Measurements from ENCODE around the gene C17orf67.

C17orf67 gene

GRCh38 chr17:56809106-56809819, 24.5 kb downstream of the C17orf67 start:
- H3K4me1 ChIP-seq = peaks cover 5 to 16% (median 10%) of the 10 kb centered on the region in 10 experiments; a peak in 19 of 20 replicates
- no peak overlapping the region for H3K27ac ChIP-seq
- no peaks in the 10 kb centered on the region for H3K27me3 ChIP-seq
- no peak overlapping the region for H3K9ac ChIP-seq
- TF ChIP-seq Cebpa-rat (IDR thresholded peaks at IDR 0.05) = no peak
- H3K9me3 ChIP-seq (replicated peaks in 1 of 11) = no peaks in the 10 kb centered on the region
- no peak overlapping the region for H3K4me2 ChIP-seq
- H4K20me1 ChIP-seq = no peaks in the 10 kb centered on the region
- no peak overlapping the region for H3K4me3 ChIP-seq
- peaks cover 0 to 11% (median 0%) of the 10 kb centered on the region in 11 experiments; a peak in 3 of 22 replicates for H3K36me3 ChIP-seq

- Histone ChIP-seq H3K27ac (no peak overlapping the region), H4K20me1 (no peaks in the 10 kb centered on the region), H3K4me2 (no peak overlapping the region)
Observed at GRCh38 chr17:56808503-56808902, 25.2 kb downstream of the C17orf67 start.

GRCh38 chr17:56807723-56808122, 26.0 kb downstream of the C17orf67 start:
- no peak for TF ChIP-seq Cebpa-rat (IDR thresholded peaks at IDR 0.05)
- no peaks in the 10 kb centered on the region for H3K9me3 ChIP-seq (replicated peaks in 1 of 11)
- no peak overlapping the region for H3K4me3 ChIP-seq
- H4K20me1 ChIP-seq = no peaks in the 10 kb centered on the region
- H3K27ac ChIP-seq = no peak overlapping the region
- H3K4me1 ChIP-seq = peaks cover 0 to 11% (median 9%) of the 10 kb centered on the region in 10 experiments; a peak in 15 of 20 replicates
- no peaks in the 10 kb centered on the region for H3K27me3 ChIP-seq
- H3K4me2 ChIP-seq = no peak overlapping the region
- no peak overlapping the region for H3K9ac ChIP-seq
- peaks cover 0 to 11% (median 0%) of the 10 kb centered on the region in 11 experiments; a peak in 3 of 22 replicates for H3K36me3 ChIP-seq

More at GRCh38 chr17:56808503-56808902, 25.2 kb downstream of the C17orf67 start:
- no peak overlapping the region for H3K4me3 ChIP-seq
- H3K9me3 ChIP-seq (replicated peaks in 1 of 11) = no peaks in the 10 kb centered on the region
- no peak overlapping the region for H3K9ac ChIP-seq
- peaks cover 0 to 11% (median 0%) of the 10 kb centered on the region in 11 experiments; a peak in 3 of 22 replicates for H3K36me3 ChIP-seq
- no peak for TF ChIP-seq Cebpa-rat (IDR thresholded peaks at IDR 0.05)
- H3K4me1 ChIP-seq = peaks cover 0 to 11% (median 9%) of the 10 kb centered on the region in 10 experiments; a peak in 16 of 20 replicates
- no peaks in the 10 kb centered on the region for H3K27me3 ChIP-seq

GRCh38 chr17:56806949-56807348, 26.8 kb downstream of the C17orf67 start:
- H3K9ac ChIP-seq = no peak overlapping the region
- no peak for TF ChIP-seq Cebpa-rat (IDR thresholded peaks at IDR 0.05)
- H3K4me2 ChIP-seq = no peak overlapping the region
- no peak overlapping the region for H3K4me3 ChIP-seq
- H3K27ac ChIP-seq = no peak overlapping the region
- H4K20me1 ChIP-seq = no peaks in the 10 kb centered on the region
- no peaks in the 10 kb centered on the region for H3K9me3 ChIP-seq (replicated peaks in 1 of 11)
- peaks cover 0 to 11% (median 9%) of the 10 kb centered on the region in 10 experiments; a peak in 15 of 20 replicates for H3K4me1 ChIP-seq
- peaks cover 0 to 11% (median 0%) of the 10 kb centered on the region in 11 experiments; a peak in 3 of 22 replicates for H3K36me3 ChIP-seq
- no peaks in the 10 kb centered on the region for H3K27me3 ChIP-seq

- TF ChIP-seq Cebpa-rat (IDR thresholded peaks at IDR 0.05) = no peak
- H3K27me3 ChIP-seq = no peaks in the 10 kb centered on the region
- 0 out of 22 replicates have a peak, but pooled peaks cover 0 to 4% (median 0%) of the 10 kb centered on the region in 11 experiments for H3K9me3 ChIP-seq (replicated peaks in 1 of 11)
- H4K20me1 ChIP-seq = no peaks in the 10 kb centered on the region
- H3K4me1 ChIP-seq = peaks cover 0 to 3% (median 2%) of the 10 kb centered on the region in 10 experiments; a peak in 10 of 20 replicates
- no peak overlapping the region for H3K27ac ChIP-seq
- peaks cover 0 to 11% (median 0%) of the 10 kb centered on the region in 11 experiments; a peak in 3 of 22 replicates for H3K36me3 ChIP-seq
- no peak overlapping the region for H3K9ac ChIP-seq
- H3K4me2 ChIP-seq = no peak overlapping the region
- no peak overlapping the region for H3K4me3 ChIP-seq
Observed at GRCh38 chr17:56804454-56804853, 29.3 kb downstream of the C17orf67 start.

GRCh38 chr17:56803071-56803470, 30.6 kb downstream of the C17orf67 start:
- Histone ChIP-seq H3K36me3 (peaks cover 0 to 9% (median 0%) of the 10 kb centered on the region in 11 experiments; a peak in 3 of 22 replicates), H3K4me1 (peaks cover 0 to 17% (median 14%) of the 10 kb centered on the region in 10 experiments; a peak in 18 of 20 replicates), H3K4me3 (no peak overlapping the region), H3K27ac (no peak overlapping the region), H4K20me1 (no peaks in the 10 kb centered on the region), H3K4me2 (no peak overlapping the region), H3K27me3 (no peaks in the 10 kb centered on the region), H3K9me3 (replicated peaks in 1 of 11) (0 out of 22 replicates have a peak, but pooled peaks cover 0 to 4% (median 0%) of the 10 kb centered on the region in 11 experiments), H3K9ac (no peak overlapping the region)
- TF ChIP-seq Cebpa-rat (IDR thresholded peaks at IDR 0.05) = no peak

GRCh38 chr17:56801459-56802178, 32.1 kb downstream of the C17orf67 start:
- Histone ChIP-seq H3K4me3 (no peak overlapping the region), H4K20me1 (no peaks in the 10 kb centered on the region), H3K36me3 (peaks cover 0 to 2% (median 0%) of the 10 kb centered on the region in 11 experiments; a peak in 1 of 22 replicates), H3K4me2 (no peak overlapping the region), H3K4me1 (peaks cover 0 to 19% (median 14%) of the 10 kb centered on the region in 10 experiments; a peak in 18 of 20 replicates), H3K27ac (no peak overlapping the region), H3K9ac (no peak overlapping the region), H3K9me3 (replicated peaks in 1 of 11) (0 out of 22 replicates have a peak, but pooled peaks cover 0 to 4% (median 0%) of the 10 kb centered on the region in 11 experiments), H3K27me3 (no peaks in the 10 kb centered on the region)
- no peak for TF ChIP-seq Cebpa-rat (IDR thresholded peaks at IDR 0.05)

- no peak overlapping the region for H3K27ac ChIP-seq
- H3K4me3 ChIP-seq = no peak overlapping the region
- peak overlapping the region; percentile 3 to 55 (median 40); a peak in 19 of 22 replicates for H3K4me2 ChIP-seq
- no peak for TF ChIP-seq Cebpa-rat (IDR thresholded peaks at IDR 0.05)
- peaks cover 3 to 19% (median 14%) of the 10 kb centered on the region in 10 experiments; a peak in 19 of 20 replicates for H3K4me1 ChIP-seq
- no peak overlapping the region for H3K9ac ChIP-seq
- H3K36me3 ChIP-seq = peaks cover 0 to 5% (median 0%) of the 10 kb centered on the region in 11 experiments; a peak in 1 of 22 replicates
- no peaks in the 10 kb centered on the region for H3K27me3 ChIP-seq
- no peaks in the 10 kb centered on the region for H4K20me1 ChIP-seq
- peaks cover 0 to 6% (median 0%) of the 10 kb centered on the region in 11 experiments; a peak in 1 of 22 replicates for H3K9me3 ChIP-seq (replicated peaks in 1 of 11)
Observed at GRCh38 chr17:56798916-56799315, 34.8 kb downstream of the C17orf67 start.

- Histone ChIP-seq H4K20me1 (no peaks in the 10 kb centered on the region), H3K9ac (no peak overlapping the region), H3K9me3 (replicated peaks in 1 of 11) (peaks cover 0 to 12% (median 5%) of the 10 kb centered on the region in 11 experiments; a peak in 10 of 22 replicates), H3K4me1 (peaks cover 8 to 19% (median 14%) of the 10 kb centered on the region in 10 experiments; a peak in 19 of 20 replicates), H3K27ac (no peak overlapping the region), H3K4me2 (no peak overlapping the region), H3K36me3 (peaks cover 0 to 8% (median 4%) of the 10 kb centered on the region in 11 experiments; a peak in 5 of 22 replicates), H3K27me3 (no peaks in the 10 kb centered on the region), H3K4me3 (no peak overlapping the region)
- TF ChIP-seq Cebpa-rat (IDR thresholded peaks at IDR 0.05) = no peak
Observed at GRCh38 chr17:56796536-56796935, 37.2 kb downstream of the C17orf67 start.

All from BLaER1 treated with 17β-estradiol and CSF1 and Interleukin-3, amounts not matched to agents 10 nM and 100 nM (cell line).